K562 (cell line): ENCODE measurements around the gene FOXL2NB. TPM values are rescaled to one million over a fixed set of nuclear protein-coding genes. Genes with fewer than 3 reads are reported as not detected.

Experiments
- MBD1 ChIP-seq: fragments of 250-450 bp; sonication (Bioruptor Pico); IDR thresholded peaks from 2 replicates; pipeline ENCODE4 v1.8.0; 2022; ENCODE audit warnings: inconsistent platforms
- MEF2A ChIP-seq: IDR thresholded peaks from 2 replicates; pipeline ENCODE4 v1.6.1; 2011; ENCODE audit warnings: low read depth, mild to moderate bottlenecking, low read length, moderate library complexity; ENCODE audit not compliant: control insufficient read depth
- SMAD4 ChIP-seq: fragments of 250-450 bp; sonication (Bioruptor Pico); conservative IDR thresholded peaks from 2 replicates; pipeline ENCODE4 v1.8.0; 2021; ENCODE audit warnings: inconsistent platforms, mild to moderate bottlenecking, moderate library complexity
- STAG1 ChIP-seq: sonication (generic); formaldehyde crosslinking; IDR thresholded peaks from 2 replicates; pipeline ENCODE4 v1.5.0; 2020; ENCODE audit warnings: missing genetic modification reagents, borderline replicate concordance
- ZFP36 ChIP-seq: fragments of 150-350 bp; IDR thresholded peaks from 2 replicates; pipeline ENCODE4 v1.6.1; 2018; ENCODE audit warnings: low read length, low read depth; ENCODE audit not compliant: partially characterized antibody
- polyA plus RNA-seq, 8 experiments: library from polyadenylated mRNA; depleted of rRNA in 4 of 8; stranded (reverse) in 5 of 8; unstranded in 3 of 8; fragments of >200 nt; fragmentation: Nextera tagmentation in 2 of 8; fragmentation: Illumina TruSeq in 1 of 8; extraction: Ambion mirVana in 2 of 8; extraction: Trizol in 1 of 8; gene quantifications; 2 replicates each; pipeline versions ENCODE4 v1.2.1 to v1.2.3, GENCODE V29; 2011 to 2014; ENCODE audit warnings: inconsistent platforms in 1 of 8, missing spikeins in 1 of 8
- total RNA-seq, 7 experiments: library from RNA; depleted of rRNA in 6 of 7; stranded (reverse); fragments of >200 nt in 6 of 7; fragmentation: Illumina TruSeq in 2 of 7; extraction: Trizol in 2 of 7; gene quantifications; 2 replicates each; pipeline versions ENCODE4 v1.2.1 to v1.2.3, GENCODE V29; 2011 to 2021; ENCODE audit warnings: low replicate concordance in 1 of 7
- TF ChIP-seq, protein P1 (sequence below), 2 experiments: fragments of 450-650 bp; formaldehyde crosslinking in 1 of 2; IDR thresholded peaks; 2 replicates each; pipeline versions ENCODE4 v1.4.0 to v1.6.1; 2014 to 2020; ENCODE audit warnings: mild to moderate bottlenecking in 2 of 2, borderline replicate concordance in 1 of 2, low read depth in 1 of 2
- TF ChIP-seq, protein P2 (sequence below): sonication (generic); formaldehyde crosslinking; IDR thresholded peaks from 2 replicates; pipeline ENCODE4 v1.8.0; 2022; ENCODE audit warnings: missing genetic modification reagents, mild to moderate bottlenecking, moderate library complexity, borderline replicate concordance
- TF ChIP-seq, protein P3 (sequence below), 2 experiments: fragments of 450-650 bp in 1 of 2; IDR thresholded peaks; 2 replicates each; pipeline ENCODE4 v1.6.1; 2011 to 2017; ENCODE audit warnings: low read depth in 2 of 2, antibody characterized with exemption in 1 of 2, borderline replicate concordance in 1 of 2, low read length in 1 of 2, mild to moderate bottlenecking in 1 of 2, mixed read lengths in 1 of 2; ENCODE audit not compliant: control insufficient read depth in 1 of 2

The FOXL2NB gene
- total and polyA plus RNA-seq, 9 of the 15 experiments (the other 6 are each of a cell fraction or from before 2014, with no cell fraction given) = 0.71 to 17.4 (median 9.0) TPM

GRCh38 chr3:138935863-138936740 lies 10.9 kb upstream of the FOXL2NB start (continued):
- TF ChIP-seq, protein P1, sequence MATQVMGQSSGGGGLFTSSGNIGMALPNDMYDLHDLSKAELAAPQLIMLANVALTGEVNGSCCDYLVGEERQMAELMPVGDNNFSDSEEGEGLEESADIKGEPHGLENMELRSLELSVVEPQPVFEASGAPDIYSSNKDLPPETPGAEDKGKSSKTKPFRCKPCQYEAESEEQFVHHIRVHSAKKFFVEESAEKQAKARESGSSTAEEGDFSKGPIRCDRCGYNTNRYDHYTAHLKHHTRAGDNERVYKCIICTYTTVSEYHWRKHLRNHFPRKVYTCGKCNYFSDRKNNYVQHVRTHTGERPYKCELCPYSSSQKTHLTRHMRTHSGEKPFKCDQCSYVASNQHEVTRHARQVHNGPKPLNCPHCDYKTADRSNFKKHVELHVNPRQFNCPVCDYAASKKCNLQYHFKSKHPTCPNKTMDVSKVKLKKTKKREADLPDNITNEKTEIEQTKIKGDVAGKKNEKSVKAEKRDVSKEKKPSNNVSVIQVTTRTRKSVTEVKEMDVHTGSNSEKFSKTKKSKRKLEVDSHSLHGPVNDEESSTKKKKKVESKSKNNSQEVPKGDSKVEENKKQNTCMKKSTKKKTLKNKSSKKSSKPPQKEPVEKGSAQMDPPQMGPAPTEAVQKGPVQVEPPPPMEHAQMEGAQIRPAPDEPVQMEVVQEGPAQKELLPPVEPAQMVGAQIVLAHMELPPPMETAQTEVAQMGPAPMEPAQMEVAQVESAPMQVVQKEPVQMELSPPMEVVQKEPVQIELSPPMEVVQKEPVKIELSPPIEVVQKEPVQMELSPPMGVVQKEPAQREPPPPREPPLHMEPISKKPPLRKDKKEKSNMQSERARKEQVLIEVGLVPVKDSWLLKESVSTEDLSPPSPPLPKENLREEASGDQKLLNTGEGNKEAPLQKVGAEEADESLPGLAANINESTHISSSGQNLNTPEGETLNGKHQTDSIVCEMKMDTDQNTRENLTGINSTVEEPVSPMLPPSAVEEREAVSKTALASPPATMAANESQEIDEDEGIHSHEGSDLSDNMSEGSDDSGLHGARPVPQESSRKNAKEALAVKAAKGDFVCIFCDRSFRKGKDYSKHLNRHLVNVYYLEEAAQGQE (IDR thresholded peaks at IDR 0.05; ENCODE audit: borderline replicate concordance) = peak; percentile 70; the same call in 1 of the 2 replicates
- TF ChIP-seq, protein P1 (CRISPR knock-in tag; IDR thresholded peaks at IDR 0.05; ENCODE audit: low read depth) = peak; percentile 52; the same call in 1 of the 2 replicates
- TF ChIP-seq, protein P2, sequence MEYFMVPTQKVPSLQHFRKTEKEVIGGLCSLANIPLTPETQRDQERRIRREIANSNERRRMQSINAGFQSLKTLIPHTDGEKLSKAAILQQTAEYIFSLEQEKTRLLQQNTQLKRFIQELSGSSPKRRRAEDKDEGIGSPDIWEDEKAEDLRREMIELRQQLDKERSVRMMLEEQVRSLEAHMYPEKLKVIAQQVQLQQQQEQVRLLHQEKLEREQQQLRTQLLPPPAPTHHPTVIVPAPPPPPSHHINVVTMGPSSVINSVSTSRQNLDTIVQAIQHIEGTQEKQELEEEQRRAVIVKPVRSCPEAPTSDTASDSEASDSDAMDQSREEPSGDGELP = peak; percentile 53; the same call in 1 of the 2 replicates
- TF ChIP-seq STAG1 (CRISPR knock-in tag) (peak; percentile 59; the same call in 1 of the 2 replicates), SMAD4 (CRISPR knock-in tag) (peak; percentile 58; the same call in 1 of the 2 replicates), MEF2A (no peak), ZFP36 (no peak), MBD1 (peak; percentile 74; the same call in 1 of the 2 replicates)
- TF ChIP-seq, protein P3, sequence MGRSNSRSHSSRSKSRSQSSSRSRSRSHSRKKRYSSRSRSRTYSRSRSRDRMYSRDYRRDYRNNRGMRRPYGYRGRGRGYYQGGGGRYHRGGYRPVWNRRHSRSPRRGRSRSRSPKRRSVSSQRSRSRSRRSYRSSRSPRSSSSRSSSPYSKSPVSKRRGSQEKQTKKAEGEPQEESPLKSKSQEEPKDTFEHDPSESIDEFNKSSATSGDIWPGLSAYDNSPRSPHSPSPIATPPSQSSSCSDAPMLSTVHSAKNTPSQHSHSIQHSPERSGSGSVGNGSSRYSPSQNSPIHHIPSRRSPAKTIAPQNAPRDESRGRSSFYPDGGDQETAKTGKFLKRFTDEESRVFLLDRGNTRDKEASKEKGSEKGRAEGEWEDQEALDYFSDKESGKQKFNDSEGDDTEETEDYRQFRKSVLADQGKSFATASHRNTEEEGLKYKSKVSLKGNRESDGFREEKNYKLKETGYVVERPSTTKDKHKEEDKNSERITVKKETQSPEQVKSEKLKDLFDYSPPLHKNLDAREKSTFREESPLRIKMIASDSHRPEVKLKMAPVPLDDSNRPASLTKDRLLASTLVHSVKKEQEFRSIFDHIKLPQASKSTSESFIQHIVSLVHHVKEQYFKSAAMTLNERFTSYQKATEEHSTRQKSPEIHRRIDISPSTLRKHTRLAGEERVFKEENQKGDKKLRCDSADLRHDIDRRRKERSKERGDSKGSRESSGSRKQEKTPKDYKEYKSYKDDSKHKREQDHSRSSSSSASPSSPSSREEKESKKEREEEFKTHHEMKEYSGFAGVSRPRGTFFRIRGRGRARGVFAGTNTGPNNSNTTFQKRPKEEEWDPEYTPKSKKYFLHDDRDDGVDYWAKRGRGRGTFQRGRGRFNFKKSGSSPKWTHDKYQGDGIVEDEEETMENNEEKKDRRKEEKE (IDR thresholded peaks at IDR 0.05; ENCODE audit: borderline replicate concordance in 1 of 2, control insufficient read depth in 1 of 2, low read depth in 2 of 2, low read length in 1 of 2) = no peak
